GM23338 (cell line): ENCODE measurements around the gene TRIM8. TPM values are rescaled to one million over a fixed set of nuclear protein-coding genes. Genes with fewer than 3 reads are reported as not detected.

Experiments
- ATAC-seq: fragments of 200-7000 bp; cut with Tn5 transposase; 3 replicates; pipeline ENCODE4 v1.9.1; 2020
- DNase-seq: peaks from one replicate; pipeline ENCODE4 v3.0.0-alpha.2; 2015; ENCODE audit warnings: low spot score
- H2AFZ ChIP-seq: fragments of 200-600 bp; sonication (generic); 2 replicates; pipeline ENCODE4 v1.8.0; 2016; ENCODE audit warnings: antibody characterized with exemption, mild to moderate bottlenecking, moderate library complexity
- H3F3A ChIP-seq: fragments of 200-600 bp; sonication (generic); replicated peaks from 2 replicates; pipeline ENCODE4 v1.8.0; 2017; ENCODE audit warnings: antibody characterized with exemption, mixed run types, low read depth
- H3K27ac ChIP-seq: fragments of 200-600 bp; sonication (generic); 2 replicates; pipeline ENCODE4 v1.6.1; 2016; ENCODE audit warnings: low read depth
- H3K27me3 ChIP-seq: fragments of 200-600 bp; sonication (generic); 2 replicates; pipeline ENCODE4 v1.8.0; 2016; ENCODE audit warnings: mild to moderate bottlenecking, mixed run types, moderate library complexity; ENCODE audit not compliant: insufficient read depth
- H3K36me3 ChIP-seq: fragments of 200-600 bp; sonication (generic); 2 replicates; pipeline ENCODE4 v1.8.0; 2016; ENCODE audit warnings: mild to moderate bottlenecking; ENCODE audit not compliant: insufficient read depth
- H3K4me1 ChIP-seq: fragments of 200-600 bp; sonication (generic); 2 replicates; pipeline ENCODE4 v1.8.0; 2016; ENCODE audit warnings: mild to moderate bottlenecking, moderate library complexity; ENCODE audit not compliant: insufficient read depth
- H3K4me2 ChIP-seq: fragments of 200-600 bp; sonication (generic); 2 replicates; pipeline ENCODE4 v1.7.1; 2017; ENCODE audit warnings: mixed run types
- H3K4me3 ChIP-seq: fragments of 200-600 bp; sonication (generic); 2 replicates; pipeline ENCODE4 v1.6.1; 2016; ENCODE audit warnings: mixed run types
- H3K79me2 ChIP-seq: fragments of 200-600 bp; sonication (generic); replicated peaks from 2 replicates; pipeline ENCODE4 v1.8.0; 2017; ENCODE audit warnings: mild to moderate bottlenecking; ENCODE audit not compliant: insufficient read depth
- H3K9me2 ChIP-seq: fragments of 200-600 bp; sonication (generic); 2 replicates; pipeline ENCODE4 v1.8.0; 2017; ENCODE audit not compliant: insufficient read depth
- H4K20me1 ChIP-seq: fragments of 200-600 bp; sonication (generic); replicated peaks from 2 replicates; pipeline ENCODE4 v1.8.0; 2017; ENCODE audit warnings: mild to moderate bottlenecking; ENCODE audit not compliant: insufficient read depth
- H3K27ac Mint-ChIP-seq: 2 replicates; pipeline ENCODE4 v1.8.0; 2020; ENCODE audit warnings: inconsistent platforms, mild to moderate bottlenecking, moderate library complexity, mixed read lengths
- H3K27me3 Mint-ChIP-seq: 3 replicates; pipeline ENCODE4 v1.8.0; 2022; ENCODE audit warnings: low read depth, mild to moderate bottlenecking, moderate library complexity, mixed read lengths, inconsistent platforms; ENCODE audit not compliant: insufficient read depth, poor library complexity
- H3K36me3 Mint-ChIP-seq: 3 replicates; pipeline ENCODE4 v1.8.0; 2021; ENCODE audit warnings: low read depth, mild to moderate bottlenecking, inconsistent platforms, moderate library complexity, mixed read lengths
- H3K4me1 Mint-ChIP-seq: 3 replicates; pipeline ENCODE4 v1.8.0; 2020; ENCODE audit warnings: mild to moderate bottlenecking, inconsistent platforms, mixed read lengths
- H3K4me3 Mint-ChIP-seq: 3 replicates; pipeline ENCODE4 v1.8.0; 2021; ENCODE audit warnings: moderate library complexity, mild to moderate bottlenecking, inconsistent platforms, mixed read lengths
- H3K9me3 Mint-ChIP-seq: 3 replicates; pipeline ENCODE4 v1.8.0; 2020; ENCODE audit warnings: moderate library complexity, mild to moderate bottlenecking, inconsistent platforms, mixed read lengths
- CREB1 ChIP-seq: fragments of 250-450 bp; sonication (Bioruptor Pico); IDR thresholded peaks from 2 replicates; pipeline ENCODE4 v1.5.0; 2020; ENCODE audit warnings: low read depth, mild to moderate bottlenecking, moderate library complexity
- CTCF ChIP-seq, 2 experiments: fragments of 200-600 bp in 1 of 2; sonication (generic) in 1 of 2; conservative IDR thresholded peaks; 2 replicates each; pipeline versions ENCODE4 v1.5.1 to v1.6.1; 2016 to 2017; ENCODE audit warnings: antibody characterized with exemption in 2 of 2, low read depth in 2 of 2, mild to moderate bottlenecking in 2 of 2, moderate library complexity in 1 of 2
- EZH2 ChIP-seq: fragments of 200-600 bp; sonication (generic); IDR thresholded peaks from one replicate; pipeline ENCODE4 v1.8.0; 2017; ENCODE audit warnings: antibody characterized with exemption, mild to moderate bottlenecking, low read depth; ENCODE audit not compliant: unreplicated experiment
- EZH2phosphoT487 ChIP-seq: fragments of 200-600 bp; sonication (generic); IDR thresholded peaks from one replicate; pipeline ENCODE4 v1.8.1; 2018; ENCODE audit warnings: antibody characterized with exemption; ENCODE audit not compliant: unreplicated experiment
- JUNB ChIP-seq: IDR thresholded peaks from one replicate; pipeline ENCODE4 v1.6.1; 2016; ENCODE audit warnings: antibody characterized with exemption; ENCODE audit not compliant: unreplicated experiment
- NANOG ChIP-seq: IDR thresholded peaks from 2 replicates; pipeline ENCODE4 v1.6.1; 2016; ENCODE audit warnings: antibody characterized with exemption, borderline replicate concordance
- POLR2AphosphoS5 ChIP-seq: IDR thresholded peaks from 2 replicates; pipeline ENCODE4 v1.6.1; 2016; ENCODE audit warnings: antibody characterized with exemption, low read depth
- REST ChIP-seq: IDR thresholded peaks from one replicate; pipeline ENCODE4 v1.6.1; 2018; ENCODE audit warnings: antibody characterized with exemption; ENCODE audit not compliant: unreplicated experiment
- STAT1 ChIP-seq: IDR thresholded peaks from one replicate; pipeline ENCODE4 v1.6.1; 2016; ENCODE audit warnings: antibody characterized with exemption; ENCODE audit not compliant: unreplicated experiment
- ZNF114 ChIP-seq: fragments of 250-450 bp; sonication (Bioruptor Pico); IDR thresholded peaks from 2 replicates; pipeline ENCODE4 v1.5.0; 2020; ENCODE audit warnings: mild to moderate bottlenecking, moderate library complexity
- ZNF331 ChIP-seq: fragments of 250-450 bp; sonication (Bioruptor Pico); IDR thresholded peaks from 2 replicates; pipeline ENCODE4 v1.5.0; 2020; ENCODE audit warnings: low read depth, mild to moderate bottlenecking, moderate library complexity
- polyA plus RNA-seq: library from polyadenylated mRNA; unstranded; fragments of >200 nt; fragmentation: Nextera tagmentation; extraction: Ambion mirVana; gene quantifications from 2 replicates; pipeline ENCODE4 v1.2.1, GENCODE V29; 2016
- total RNA-seq: library from RNA; depleted of rRNA; stranded (reverse); fragments of >200 nt; shearing (Covaris generic); gene quantifications from 2 replicates; pipeline ENCODE4 v1.2.3, GENCODE V29; 2014
- TF ChIP-seq, protein P1 (sequence below): IDR thresholded peaks from 2 replicates; pipeline ENCODE4 v1.6.1; 2016; ENCODE audit warnings: antibody characterized with exemption

The TRIM8 gene
- total and polyA plus RNA-seq, 2 experiments from 2014 or later, result 15.1 to 36.7 TPM

GRCh38 chr10:102620138-102620590 lies 24.1 kb upstream of the TRIM8 start:
- Mint-ChIP-seq H3K9me3 (no peaks in the 10 kb centered on the region), H3K27me3 (peaks cover 10% of the 10 kb centered on the region), H3K4me3 (no peak overlapping the region), H3K36me3 (no peaks in the 10 kb centered on the region; the same call in 1 of the 3 replicates), H3K27ac (no peak overlapping the region), H3K4me1 (peaks cover 38% of the 10 kb centered on the region)
- DNase-seq (no peak), ATAC-seq (no peak)
- Histone ChIP-seq H2AFZ (no peak overlapping the region), H3K79me2 (no peaks in the 10 kb centered on the region), H3K27me3 (no peaks in the 10 kb centered on the region), H3K4me1 (0 out of 2 replicates have a peak, but pooled peaks cover 3% of the 10 kb centered on the region), H3K4me2 (no peak overlapping the region), H3K4me3 (no peak overlapping the region), H3K36me3 (no peaks in the 10 kb centered on the region), H4K20me1 (no peaks in the 10 kb centered on the region), H3F3A (no peaks in the 10 kb centered on the region), H3K9me2 (no peaks in the 10 kb centered on the region), H3K27ac (no peak overlapping the region)
- TF ChIP-seq ZNF331 (CRISPR knock-in tag) (no peak), CTCF (conservative IDR thresholded peaks at IDR 0.05; ENCODE audit: low read depth in 2 of 2) (no peak), EZH2 (no peak)

DNA sequence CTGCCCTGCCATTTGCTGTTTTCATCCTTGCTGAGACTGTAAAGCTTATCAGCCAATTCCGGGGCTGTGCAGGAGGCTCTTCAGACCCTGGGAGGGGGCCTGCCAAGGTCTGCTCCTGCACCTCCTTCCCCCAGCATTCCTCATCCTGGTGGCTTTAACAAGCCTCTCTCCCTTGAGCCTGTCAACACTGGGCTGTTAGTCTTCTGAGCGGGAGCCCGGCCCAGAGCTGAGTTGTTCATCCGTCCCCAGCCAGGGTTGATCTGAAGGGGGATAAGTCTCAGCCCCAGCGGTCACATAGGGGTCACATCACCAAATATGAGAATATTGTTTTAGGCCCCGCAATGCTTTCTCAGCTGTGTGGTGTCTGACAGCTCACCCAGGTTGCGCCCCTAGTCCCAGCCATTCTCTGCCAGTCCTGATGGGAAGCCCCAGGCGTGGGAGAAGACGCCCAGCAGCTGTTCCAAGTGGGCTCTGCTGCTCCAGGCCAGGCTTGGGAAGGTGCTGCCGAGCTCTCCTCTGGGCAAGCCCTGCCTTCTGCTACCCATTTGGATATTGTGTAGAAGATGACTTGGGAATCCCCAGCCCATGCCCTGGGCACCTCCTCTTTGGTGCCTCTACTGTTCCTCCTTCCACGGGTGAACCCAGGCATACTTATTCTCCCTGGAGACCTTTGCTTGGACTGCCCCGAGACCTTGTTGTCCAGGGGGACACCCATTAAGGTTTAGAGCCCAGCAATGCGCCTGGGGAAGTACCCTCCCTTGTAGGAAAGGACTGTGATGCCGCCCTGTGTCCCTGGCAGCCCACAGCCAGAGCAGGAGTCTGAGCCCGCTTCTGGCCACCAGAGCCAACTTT lies 23.5 kb upstream of the TRIM8 start:
- Histone ChIP-seq H3K79me2 (no peaks in the 10 kb centered on the region), H3K4me3 (no peak overlapping the region), H4K20me1 (no peaks in the 10 kb centered on the region), H3K4me2 (no peak overlapping the region), H3K9me2 (no peaks in the 10 kb centered on the region), H3K27ac (no peak overlapping the region), H3F3A (no peaks in the 10 kb centered on the region), H3K27me3 (no peaks in the 10 kb centered on the region), H3K4me1 (0 out of 2 replicates have a peak, but pooled peaks cover under 1% of the 10 kb centered on the region), H3K36me3 (no peaks in the 10 kb centered on the region), H2AFZ (no peak overlapping the region)
- Mint-ChIP-seq H3K9me3 (no peaks in the 10 kb centered on the region), H3K36me3 (no peaks in the 10 kb centered on the region; the same call in 1 of the 3 replicates), H3K27me3 (peaks cover 13% of the 10 kb centered on the region), H3K4me1 (peaks cover 39% of the 10 kb centered on the region), H3K4me3 (no peak overlapping the region), H3K27ac (no peak overlapping the region)
- no peak for ATAC-seq
- DNase-seq, result no peak
- TF ChIP-seq JUNB (no peak), ZNF114 (CRISPR knock-in tag) (no peak), CREB1 (CRISPR knock-in tag) (no peak), NANOG (no peak), POLR2AphosphoS5 (no peak), CTCF (conservative IDR thresholded peaks at IDR 0.05; ENCODE audit: low read depth in 2 of 2) (no peak), STAT1 (no peak), ZNF331 (CRISPR knock-in tag) (no peak), EZH2 (no peak), EZH2phosphoT487 (no peak), REST (no peak)
- TF ChIP-seq, protein P1, sequence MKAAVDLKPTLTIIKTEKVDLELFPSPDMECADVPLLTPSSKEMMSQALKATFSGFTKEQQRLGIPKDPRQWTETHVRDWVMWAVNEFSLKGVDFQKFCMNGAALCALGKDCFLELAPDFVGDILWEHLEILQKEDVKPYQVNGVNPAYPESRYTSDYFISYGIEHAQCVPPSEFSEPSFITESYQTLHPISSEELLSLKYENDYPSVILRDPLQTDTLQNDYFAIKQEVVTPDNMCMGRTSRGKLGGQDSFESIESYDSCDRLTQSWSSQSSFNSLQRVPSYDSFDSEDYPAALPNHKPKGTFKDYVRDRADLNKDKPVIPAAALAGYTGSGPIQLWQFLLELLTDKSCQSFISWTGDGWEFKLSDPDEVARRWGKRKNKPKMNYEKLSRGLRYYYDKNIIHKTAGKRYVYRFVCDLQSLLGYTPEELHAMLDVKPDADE, result no peak
